Measurements from ENCODE around the gene MUC5AC. TPM values are rescaled to one million over a fixed set of nuclear protein-coding genes. Genes with fewer than 3 reads are reported as not detected.
"Not testable (repeated sequence)": the region's sequence is repeated elsewhere in the genome, so short reads cannot be mapped to it uniquely, and the experiment has no call there.

Gene MUC5AC
- polyA plus RNA-seq, 1 donor (not counting 4 experiments of a cell fraction or from before 2014, with no cell fraction given), result not detected

DNA sequence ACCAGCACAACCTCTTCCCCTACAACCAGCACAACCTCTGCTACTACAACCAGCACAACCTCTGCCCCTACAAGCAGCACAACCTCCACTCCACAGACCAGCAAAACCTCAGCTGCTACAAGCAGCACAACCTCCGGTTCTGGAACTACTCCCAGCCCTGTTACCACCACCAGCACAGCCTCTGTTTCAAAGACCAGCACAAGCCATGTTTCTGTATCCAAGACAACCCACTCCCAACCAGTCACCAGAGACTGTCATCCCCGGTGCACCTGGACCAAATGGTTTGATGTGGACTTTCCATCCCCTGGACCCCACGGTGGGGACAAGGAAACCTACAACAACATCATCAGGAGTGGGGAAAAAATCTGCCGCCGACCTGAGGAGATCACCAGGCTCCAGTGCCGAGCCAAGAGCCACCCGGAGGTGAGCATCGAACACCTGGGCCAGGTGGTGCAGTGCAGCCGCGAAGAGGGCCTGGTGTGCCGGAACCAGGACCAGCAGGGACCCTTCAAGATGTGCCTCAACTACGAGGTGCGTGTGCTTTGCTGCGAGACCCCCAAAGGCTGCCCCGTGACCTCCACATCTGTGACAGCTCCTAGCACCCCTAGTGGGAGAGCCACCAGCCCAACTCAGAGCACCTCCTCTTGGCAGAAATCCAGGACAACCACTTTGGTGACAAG lies 30.8 kb downstream of the MUC5AC start:
- not testable (repeated sequence) for H3K9me3 ChIP-seq (ENCODE audit: control insufficient read depth, low read depth, low read length); FAIRE-seq; H4K20me1 ChIP-seq (ENCODE audit: control insufficient read depth, extremely low read depth, insufficient read depth, low read length)

DNA sequence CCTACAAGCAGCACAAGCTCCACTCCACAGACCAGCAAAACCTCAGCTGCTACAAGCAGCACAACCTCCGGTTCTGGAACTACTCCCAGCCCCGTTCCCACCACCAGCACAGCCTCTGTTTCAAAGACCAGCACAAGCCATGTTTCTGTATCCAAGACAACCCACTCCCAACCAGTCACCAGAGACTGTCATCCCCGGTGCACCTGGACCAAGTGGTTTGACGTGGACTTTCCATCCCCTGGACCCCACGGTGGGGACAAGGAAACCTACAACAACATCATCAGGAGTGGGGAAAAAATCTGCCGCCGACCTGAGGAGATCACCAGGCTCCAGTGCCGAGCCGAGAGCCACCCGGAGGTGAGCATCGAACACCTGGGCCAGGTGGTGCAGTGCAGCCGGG lies 32.1 kb downstream of the MUC5AC start:
- H3K36me3 ChIP-seq (ENCODE audit: control insufficient read depth in 2 of 2, extremely low read depth in 1 of 2, insufficient read depth in 2 of 2, low read length in 2 of 2); H3K9me3 ChIP-seq (ENCODE audit: control insufficient read depth, low read depth, low read length); DNase-seq (ENCODE audit: low read depth, low spot score); H2AFZ ChIP-seq (ENCODE audit: control insufficient read depth, low read length); H3K4me3 ChIP-seq (ENCODE audit: control insufficient read depth in 2 of 3, extremely low read depth in 1 of 3, insufficient read depth in 2 of 3, low read depth in 1 of 3, low read length in 3 of 3); H3K9ac ChIP-seq (ENCODE audit: control insufficient read depth, extremely low read depth, insufficient read depth, low read length); H3K27ac ChIP-seq (ENCODE audit: control insufficient read depth, insufficient read depth, low read length); H3K9me1 ChIP-seq (ENCODE audit: control insufficient read depth, extremely low read depth, insufficient read depth, low read length); FAIRE-seq; dilution Hi-C loops (cut with MboI; ENCODE audit: extremely low pct_ligation_motif_present, low sequenced_read_pairs); H3K4me2 ChIP-seq (ENCODE audit: control insufficient read depth, extremely low read depth, insufficient read depth, low read depth, low read length); H3K79me2 ChIP-seq (ENCODE audit: control insufficient read depth, insufficient read depth, low read length); H3K4me1 ChIP-seq (ENCODE audit: control insufficient read depth, extremely low read depth, insufficient read depth, low read length); H4K20me1 ChIP-seq (ENCODE audit: control insufficient read depth, extremely low read depth, insufficient read depth, low read length); H3K27me3 ChIP-seq (ENCODE audit: control insufficient read depth, extremely low read depth, insufficient read depth, low read length): not testable (repeated sequence)

More for the DNA sequence above, 30.8 kb downstream of the MUC5AC start:
- H3K4me2 ChIP-seq (ENCODE audit: control insufficient read depth, extremely low read depth, insufficient read depth, low read depth, low read length); H3K9me1 ChIP-seq (ENCODE audit: control insufficient read depth, extremely low read depth, insufficient read depth, low read length); H3K27me3 ChIP-seq (ENCODE audit: control insufficient read depth, extremely low read depth, insufficient read depth, low read length); H3K9ac ChIP-seq (ENCODE audit: control insufficient read depth, extremely low read depth, insufficient read depth, low read length); H3K36me3 ChIP-seq (ENCODE audit: control insufficient read depth in 2 of 2, extremely low read depth in 1 of 2, insufficient read depth in 2 of 2, low read length in 2 of 2); H3K79me2 ChIP-seq (ENCODE audit: control insufficient read depth, insufficient read depth, low read length); H3K4me1 ChIP-seq (ENCODE audit: control insufficient read depth, extremely low read depth, insufficient read depth, low read length); H3K27ac ChIP-seq (ENCODE audit: control insufficient read depth, insufficient read depth, low read length); H3K4me3 ChIP-seq (ENCODE audit: control insufficient read depth in 2 of 3, extremely low read depth in 1 of 3, insufficient read depth in 2 of 3, low read depth in 1 of 3, low read length in 3 of 3); dilution Hi-C loops (cut with MboI; ENCODE audit: extremely low pct_ligation_motif_present, low sequenced_read_pairs); H2AFZ ChIP-seq (ENCODE audit: control insufficient read depth, low read length); DNase-seq (ENCODE audit: low read depth, low spot score): not testable (repeated sequence)

DNA sequence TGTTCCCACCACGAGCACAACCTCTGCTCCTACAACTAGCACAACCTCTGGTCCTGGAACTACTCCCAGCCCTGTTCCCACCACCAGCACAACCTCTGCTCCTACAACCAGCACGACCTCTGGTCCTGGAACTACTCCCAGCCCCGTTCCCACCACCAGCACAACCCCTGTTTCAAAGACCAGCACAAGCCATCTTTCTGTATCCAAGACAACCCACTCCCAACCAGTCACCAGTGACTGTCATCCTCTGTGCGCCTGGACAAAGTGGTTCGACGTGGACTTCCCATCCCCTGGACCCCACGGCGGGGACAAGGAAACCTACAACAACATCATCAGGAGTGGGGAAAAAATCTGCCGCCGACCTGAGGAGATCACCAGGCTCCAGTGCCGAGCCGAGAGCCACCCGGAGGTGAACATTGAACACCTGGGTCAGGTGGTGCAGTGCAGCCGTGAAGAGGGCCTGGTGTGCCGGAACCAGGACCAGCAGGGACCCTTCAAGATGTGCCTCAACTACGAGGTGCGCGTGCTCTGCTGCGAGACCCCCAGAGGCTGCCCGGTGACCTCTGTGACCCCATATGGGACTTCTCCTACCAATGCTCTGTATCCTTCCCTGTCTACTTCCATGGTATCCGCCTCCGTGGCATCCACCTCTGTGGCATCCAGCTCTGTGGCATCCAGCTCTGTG lies 34.2 kb downstream of the MUC5AC start:
- H3K27me3 ChIP-seq (ENCODE audit: control insufficient read depth, extremely low read depth, insufficient read depth, low read length); H4K20me1 ChIP-seq (ENCODE audit: control insufficient read depth, extremely low read depth, insufficient read depth, low read length); H2AFZ ChIP-seq (ENCODE audit: control insufficient read depth, low read length); H3K9me3 ChIP-seq (ENCODE audit: control insufficient read depth, low read depth, low read length); H3K9ac ChIP-seq (ENCODE audit: control insufficient read depth, extremely low read depth, insufficient read depth, low read length); DNase-seq (ENCODE audit: low read depth, low spot score); dilution Hi-C loops (cut with MboI; ENCODE audit: extremely low pct_ligation_motif_present, low sequenced_read_pairs); FAIRE-seq; H3K36me3 ChIP-seq (ENCODE audit: control insufficient read depth in 2 of 2, extremely low read depth in 1 of 2, insufficient read depth in 2 of 2, low read length in 2 of 2); H3K79me2 ChIP-seq (ENCODE audit: control insufficient read depth, insufficient read depth, low read length); H3K9me1 ChIP-seq (ENCODE audit: control insufficient read depth, extremely low read depth, insufficient read depth, low read length); H3K4me1 ChIP-seq (ENCODE audit: control insufficient read depth, extremely low read depth, insufficient read depth, low read length); H3K4me2 ChIP-seq (ENCODE audit: control insufficient read depth, extremely low read depth, insufficient read depth, low read depth, low read length); H3K27ac ChIP-seq (ENCODE audit: control insufficient read depth, insufficient read depth, low read length); H3K4me3 ChIP-seq (ENCODE audit: control insufficient read depth in 2 of 3, extremely low read depth in 1 of 3, insufficient read depth in 2 of 3, low read depth in 1 of 3, low read length in 3 of 3): not testable (repeated sequence)
